ENCODE measurements around the gene LRRC10B.

The LRRC10B gene

GRCh38 chr11:61499816-61500491 lies 8.6 kb upstream of the LRRC10B start:
- TF ChIP-seq EZH2 (IDR thresholded peaks at IDR 0.05; ENCODE audit: borderline replicate concordance, low read length) (no peak), CTCF (IDR thresholded peaks at IDR 0.05; ENCODE audit: low read length) (no peak)
- H3K36me3 ChIP-seq (ENCODE audit: insufficient read depth, low read length) = no peaks in the 10 kb centered on the region

GRCh38 chr11:61502522-61502921 lies 6.0 kb upstream of the LRRC10B start:
- Histone ChIP-seq H3K4me2 (ENCODE audit: low read length) (no peak overlapping the region), H3K9ac (ENCODE audit: low read length) (no peak overlapping the region), H3K27ac (ENCODE audit: low read depth, low read length, poor library complexity, severe bottlenecking) (no peak overlapping the region), H3K27me3 (ENCODE audit: insufficient read depth, low read length) (no peaks in the 10 kb centered on the region), H2AFZ (ENCODE audit: low read length) (no peak overlapping the region), H3K4me1 (ENCODE audit: insufficient read depth, low read length, severe bottlenecking) (no peaks in the 10 kb centered on the region), H3K36me3 (ENCODE audit: insufficient read depth, low read length) (no peaks in the 10 kb centered on the region), H4K20me1 (ENCODE audit: insufficient read depth, low read length) (no peaks in the 10 kb centered on the region), H3K9me3 (ENCODE audit: low read length) (no peaks in the 10 kb centered on the region), H3K9me2 (ENCODE audit: low read depth, low read length) (no peaks in the 10 kb centered on the region), H3K4me3 (ENCODE audit: low read depth, low read length, poor library complexity, severe bottlenecking) (no peak overlapping the region), H3K79me2 (ENCODE audit: insufficient read depth, low read length) (no peaks in the 10 kb centered on the region), H3F3A (ENCODE audit: insufficient read depth, low read length) (no peaks in the 10 kb centered on the region)
- no peak for TF ChIP-seq EZH2 (IDR thresholded peaks at IDR 0.05; ENCODE audit: borderline replicate concordance, low read length)
- TF ChIP-seq CTCF (IDR thresholded peaks at IDR 0.05; ENCODE audit: low read length) = no peak

More at GRCh38 chr11:61499816-61500491, 8.6 kb upstream of the LRRC10B start:
- Histone ChIP-seq H3K9me2 (ENCODE audit: low read depth, low read length) (no peaks in the 10 kb centered on the region), H3K9me3 (ENCODE audit: low read length) (no peaks in the 10 kb centered on the region), H3F3A (ENCODE audit: insufficient read depth, low read length) (no peaks in the 10 kb centered on the region), H3K27me3 (ENCODE audit: insufficient read depth, low read length) (no peaks in the 10 kb centered on the region), H3K79me2 (ENCODE audit: insufficient read depth, low read length) (no peaks in the 10 kb centered on the region), H3K4me1 (ENCODE audit: insufficient read depth, low read length, severe bottlenecking) (peaks cover 7% of the 10 kb centered on the region), H3K4me3 (ENCODE audit: low read depth, low read length, poor library complexity, severe bottlenecking) (no peak overlapping the region), H3K4me2 (ENCODE audit: low read length) (no peak overlapping the region), H2AFZ (ENCODE audit: low read length) (no peak overlapping the region), H3K27ac (ENCODE audit: low read depth, low read length, poor library complexity, severe bottlenecking) (no peak overlapping the region), H3K9ac (ENCODE audit: low read length) (no peak overlapping the region), H4K20me1 (ENCODE audit: insufficient read depth, low read length) (no peaks in the 10 kb centered on the region)

GRCh38 chr11:61503135-61503770 lies 5.3 kb upstream of the LRRC10B start:
- H3F3A ChIP-seq (ENCODE audit: insufficient read depth, low read length) = no peaks in the 10 kb centered on the region
- no peaks in the 10 kb centered on the region for H3K79me2 ChIP-seq (ENCODE audit: insufficient read depth, low read length)
- H3K4me1 ChIP-seq (ENCODE audit: insufficient read depth, low read length, severe bottlenecking) = no peaks in the 10 kb centered on the region
- no peaks in the 10 kb centered on the region for H3K9me3 ChIP-seq (ENCODE audit: low read length)
- no peak overlapping the region for H3K9ac ChIP-seq (ENCODE audit: low read length)
- H3K4me3 ChIP-seq (ENCODE audit: low read depth, low read length, poor library complexity, severe bottlenecking) = no peak overlapping the region
- H3K9me2 ChIP-seq (ENCODE audit: low read depth, low read length) = no peaks in the 10 kb centered on the region
- H2AFZ ChIP-seq (ENCODE audit: low read length) = no peak overlapping the region
- TF ChIP-seq EZH2 (IDR thresholded peaks at IDR 0.05; ENCODE audit: borderline replicate concordance, low read length) = no peak
- no peak for TF ChIP-seq CTCF (IDR thresholded peaks at IDR 0.05; ENCODE audit: low read length)
- no peaks in the 10 kb centered on the region for H3K27me3 ChIP-seq (ENCODE audit: insufficient read depth, low read length)
- H3K36me3 ChIP-seq (ENCODE audit: insufficient read depth, low read length) = no peaks in the 10 kb centered on the region
- H3K4me2 ChIP-seq (ENCODE audit: low read length) = no peak overlapping the region
- no peak overlapping the region for H3K27ac ChIP-seq (ENCODE audit: low read depth, low read length, poor library complexity, severe bottlenecking)
- H4K20me1 ChIP-seq (ENCODE audit: insufficient read depth, low read length) = no peaks in the 10 kb centered on the region
